ENCODE data around the gene IGSF10.

IGSF10 gene

GRCh38 chr3:151412989-151413388, 47.9 kb downstream of the IGSF10 start:
- DNase-seq, result no peak
